Measurements from ENCODE around the gene VPS50. TPM values are rescaled to one million over a fixed set of nuclear protein-coding genes. Genes with fewer than 3 reads are reported as not detected.
A peak's percentile ranks its signal among the peaks of the same experiment; 100 is the strongest.

The VPS50 gene
- total and polyA plus RNA-seq, 4 experiments from 2014 or later: 7.5 to 45.8 (median 26.0) TPM

DNA sequence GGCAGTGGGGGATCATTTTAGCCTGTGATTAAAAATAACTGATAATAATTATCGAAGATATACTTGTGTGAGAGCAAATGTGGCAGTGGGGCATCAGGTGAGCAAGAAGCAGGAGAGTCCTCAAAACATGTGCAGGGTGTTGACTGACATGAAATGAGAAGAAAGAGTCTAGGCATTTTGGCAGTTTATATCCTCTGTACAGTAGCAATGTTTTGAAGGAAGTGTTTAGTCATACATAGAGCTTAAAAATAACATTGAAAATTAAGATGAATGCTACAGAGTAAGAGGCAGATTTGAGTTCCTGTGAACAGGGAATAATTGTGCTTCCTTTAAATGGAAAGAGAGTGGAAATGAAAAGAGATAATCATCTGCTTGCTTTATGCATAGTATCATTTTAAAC is 47.4 kb downstream of the VPS50 start:
- peak overlapping the region in 1 of 7 donors; percentile 1 for H3K27ac Mint-ChIP-seq
- peaks cover 6% of the 10 kb centered on the region for H3K36me3 ChIP-seq (ENCODE audit: insufficient read depth, low read length)
- peaks cover 0 to 4% (median 0%) of the 10 kb centered on the region in 4 donors for H3K4me1 Mint-ChIP-seq
- H3K4me3 Mint-ChIP-seq: no peak overlapping the region
- DNase-seq: no peak
- H3K27ac ChIP-seq (ENCODE audit: low read depth, low read length): no peak overlapping the region
- ChIA-PET CTCF (ENCODE audit: partially characterized antibody) (no interaction called here), POLR2A (ENCODE audit: partially characterized antibody) (no interaction called here)
- no peaks in the 10 kb centered on the region for H3K9me3 ChIP-seq (ENCODE audit: control insufficient read depth in 1 of 2, low read length in 2 of 2)
- no peak overlapping the region for H3K4me3 ChIP-seq (ENCODE audit: low read length in 2 of 2)
- H3K4me1 ChIP-seq (ENCODE audit: insufficient read depth, low read length): no peaks in the 10 kb centered on the region
- H3K27me3 Mint-ChIP-seq: no peaks in the 10 kb centered on the region
- no peaks in the 10 kb centered on the region for H3K9me3 Mint-ChIP-seq
- intact Hi-C loops (cut with micrococcal nuclease): no loop called here
- no peaks in the 10 kb centered on the region for H3K27me3 ChIP-seq (ENCODE audit: insufficient read depth, low read length)
- H3K36me3 Mint-ChIP-seq: peaks cover 33 to 39% of the 10 kb centered on the region in 2 donors

DNA sequence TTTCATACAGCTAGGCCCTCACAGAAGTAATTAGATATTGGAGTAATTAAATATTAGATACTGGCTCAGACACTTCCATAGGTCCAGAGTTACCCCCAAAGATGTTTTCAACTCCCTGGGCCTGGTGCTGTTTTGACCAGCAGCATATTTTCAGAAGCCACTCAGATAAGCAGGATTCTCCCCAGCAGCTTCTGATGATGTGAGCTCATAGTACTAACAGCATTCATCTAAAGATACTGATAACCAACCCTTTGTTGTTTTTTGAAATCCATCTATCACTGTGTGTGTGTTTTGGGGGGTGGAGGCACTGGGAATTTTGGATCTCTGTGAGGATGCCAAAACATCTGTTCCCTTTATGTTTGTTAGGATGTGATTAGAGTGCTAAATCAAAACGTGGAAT is 52.7 kb downstream of the VPS50 start:
- H3K4me1 Mint-ChIP-seq: peaks cover 0 to 4% (median 0%) of the 10 kb centered on the region in 4 donors
- CTCF ChIA-PET (ENCODE audit: partially characterized antibody): no interaction called here
- H3K27ac Mint-ChIP-seq: no peak overlapping the region
- H3K4me3 Mint-ChIP-seq: no peak overlapping the region
- Histone ChIP-seq H3K27ac (ENCODE audit: low read depth, low read length) (no peak overlapping the region), H3K4me3 (ENCODE audit: low read length in 2 of 2) (no peak overlapping the region), H3K36me3 (ENCODE audit: insufficient read depth, low read length) (no peaks in the 10 kb centered on the region), H3K9me3 (ENCODE audit: control insufficient read depth in 1 of 2, low read length in 2 of 2) (no peaks in the 10 kb centered on the region), H3K4me1 (ENCODE audit: insufficient read depth, low read length) (no peaks in the 10 kb centered on the region), H3K27me3 (ENCODE audit: insufficient read depth, low read length) (no peaks in the 10 kb centered on the region)
- no peaks in the 10 kb centered on the region for H3K27me3 Mint-ChIP-seq
- H3K36me3 Mint-ChIP-seq: peaks cover 13 to 28% of the 10 kb centered on the region in 2 donors
- intact Hi-C loops (cut with micrococcal nuclease): no loop called here
- DNase-seq: no peak
- no peaks in the 10 kb centered on the region for H3K9me3 Mint-ChIP-seq
- POLR2A ChIA-PET (ENCODE audit: partially characterized antibody): no interaction called here

GRCh38 chr7:93293229-93293628 is 61.1 kb downstream of the VPS50 start:
- POLR2A ChIA-PET (ENCODE audit: partially characterized antibody): no interaction called here
- H3K27ac Mint-ChIP-seq: no peak overlapping the region
- Histone ChIP-seq H3K9me3 (ENCODE audit: control insufficient read depth in 1 of 2, low read length in 2 of 2) (no peaks in the 10 kb centered on the region), H3K27me3 (ENCODE audit: insufficient read depth, low read length) (no peaks in the 10 kb centered on the region), H3K4me3 (ENCODE audit: low read length in 2 of 2) (no peak overlapping the region), H3K4me1 (ENCODE audit: insufficient read depth, low read length) (no peaks in the 10 kb centered on the region), H3K27ac (ENCODE audit: low read depth, low read length) (no peak overlapping the region), H3K36me3 (ENCODE audit: insufficient read depth, low read length) (no peaks in the 10 kb centered on the region)
- DNase-seq: no peak
- CTCF ChIA-PET (ENCODE audit: partially characterized antibody): interaction anchor here (1.4 kb wide), 1 partner anchor 47 kb away, joined by 6 read pairs; no protein-coding TSS in a partner anchor
- no peak overlapping the region for H3K4me3 Mint-ChIP-seq
- intact Hi-C loops (cut with micrococcal nuclease): no loop called here
- no peaks in the 10 kb centered on the region for H3K4me1 Mint-ChIP-seq
- no peaks in the 10 kb centered on the region for H3K27me3 Mint-ChIP-seq
- H3K9me3 Mint-ChIP-seq: no peaks in the 10 kb centered on the region
- peaks cover 16 to 29% of the 10 kb centered on the region in 2 donors for H3K36me3 Mint-ChIP-seq

DNA sequence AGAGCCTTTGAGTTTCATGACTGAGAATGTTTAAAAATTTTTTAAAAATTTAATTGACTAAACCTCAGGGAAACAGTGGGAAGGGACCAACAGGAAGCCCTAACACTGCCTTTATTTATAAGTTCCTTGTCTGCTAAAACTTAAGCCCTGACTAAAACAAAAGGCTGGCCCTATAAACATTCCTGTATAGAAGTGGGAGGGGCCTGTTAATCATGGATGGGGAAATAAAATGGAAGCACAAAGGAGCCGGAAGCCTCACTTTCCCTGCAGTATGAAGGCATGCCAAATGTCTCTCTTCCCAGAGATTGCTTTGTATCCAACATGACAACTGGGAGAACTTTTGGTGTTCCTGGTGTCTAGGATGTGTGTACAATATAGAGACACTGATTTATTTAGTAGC is 66.0 kb downstream of the VPS50 start:
- ChIA-PET CTCF (ENCODE audit: partially characterized antibody) (no interaction called here), POLR2A (ENCODE audit: partially characterized antibody) (no interaction called here)
- Mint-ChIP-seq H3K27ac (no peak overlapping the region), H3K9me3 (no peaks in the 10 kb centered on the region), H3K27me3 (no peaks in the 10 kb centered on the region), H3K36me3 (peaks cover 28 to 38% of the 10 kb centered on the region in 2 donors), H3K4me1 (no peaks in the 10 kb centered on the region), H3K4me3 (no peak overlapping the region)
- intact Hi-C loops (cut with micrococcal nuclease): no loop called here
- DNase-seq: no peak
- H3K36me3 ChIP-seq (ENCODE audit: insufficient read depth, low read length): no peaks in the 10 kb centered on the region
- H3K27ac ChIP-seq (ENCODE audit: low read depth, low read length): no peak overlapping the region
- H3K27me3 ChIP-seq (ENCODE audit: insufficient read depth, low read length): no peaks in the 10 kb centered on the region
- H3K4me3 ChIP-seq (ENCODE audit: low read length in 2 of 2): no peak overlapping the region
- H3K4me1 ChIP-seq (ENCODE audit: insufficient read depth, low read length): no peaks in the 10 kb centered on the region
- H3K9me3 ChIP-seq (ENCODE audit: control insufficient read depth in 1 of 2, low read length in 2 of 2): no peaks in the 10 kb centered on the region

GRCh38 chr7:93298671-93299070 is 66.5 kb downstream of the VPS50 start:
- peaks cover 28 to 37% of the 10 kb centered on the region in 2 donors for H3K36me3 Mint-ChIP-seq
- CTCF ChIA-PET (ENCODE audit: partially characterized antibody): no interaction called here

DNA sequence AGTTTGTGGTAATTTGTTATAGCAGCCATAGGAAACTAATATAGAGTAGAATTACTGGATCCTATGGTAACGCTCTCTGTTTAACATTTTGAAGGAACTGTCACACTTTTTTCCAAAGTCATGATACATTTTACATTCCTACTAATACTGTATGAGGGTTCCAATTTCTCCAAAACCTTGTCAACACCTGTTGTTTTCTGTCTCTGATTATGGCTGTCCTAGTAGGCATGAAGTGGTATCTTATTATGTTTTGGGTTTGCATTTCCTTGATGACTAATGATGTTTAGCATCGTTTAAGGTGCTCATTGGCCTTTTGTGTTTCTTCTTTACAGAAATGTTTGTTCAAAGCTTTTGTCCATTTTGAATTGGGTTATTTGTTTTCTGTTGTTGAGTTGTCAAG is 69.6 kb downstream of the VPS50 start:
- Histone ChIP-seq H3K36me3 (ENCODE audit: insufficient read depth, low read length) (no peaks in the 10 kb centered on the region), H3K4me3 (ENCODE audit: low read length in 2 of 2) (no peak overlapping the region), H3K9me3 (ENCODE audit: control insufficient read depth in 1 of 2, low read length in 2 of 2) (no peaks in the 10 kb centered on the region), H3K27ac (ENCODE audit: low read depth, low read length) (no peak overlapping the region), H3K27me3 (ENCODE audit: insufficient read depth, low read length) (no peaks in the 10 kb centered on the region), H3K4me1 (ENCODE audit: insufficient read depth, low read length) (no peaks in the 10 kb centered on the region)
- no peak overlapping the region for H3K27ac Mint-ChIP-seq
- DNase-seq: no peak
- no peak overlapping the region for H3K4me3 Mint-ChIP-seq
- ChIA-PET CTCF (ENCODE audit: partially characterized antibody) (no interaction called here), POLR2A (ENCODE audit: partially characterized antibody) (no interaction called here)
- intact Hi-C loops (cut with micrococcal nuclease): no loop called here
- peaks cover 37 to 42% of the 10 kb centered on the region in 2 donors for H3K36me3 Mint-ChIP-seq
- H3K27me3 Mint-ChIP-seq: no peaks in the 10 kb centered on the region
- H3K9me3 Mint-ChIP-seq: no peaks in the 10 kb centered on the region
- no peaks in the 10 kb centered on the region for H3K4me1 Mint-ChIP-seq

More at GRCh38 chr7:93298671-93299070, 66.5 kb downstream of the VPS50 start:
- H3K9me3 ChIP-seq (ENCODE audit: control insufficient read depth in 1 of 2, low read length in 2 of 2): no peaks in the 10 kb centered on the region
- no peaks in the 10 kb centered on the region for H3K4me1 ChIP-seq (ENCODE audit: insufficient read depth, low read length)
- POLR2A ChIA-PET (ENCODE audit: partially characterized antibody): no interaction called here
- H3K27me3 ChIP-seq (ENCODE audit: insufficient read depth, low read length): no peaks in the 10 kb centered on the region
- H3K4me3 ChIP-seq (ENCODE audit: low read length in 2 of 2): no peak overlapping the region
- intact Hi-C loops (cut with micrococcal nuclease): no loop called here
- no peak for DNase-seq
- H3K9me3 Mint-ChIP-seq: no peaks in the 10 kb centered on the region
- no peak overlapping the region for H3K4me3 Mint-ChIP-seq
- no peak overlapping the region for H3K27ac ChIP-seq (ENCODE audit: low read depth, low read length)
- no peaks in the 10 kb centered on the region for H3K4me1 Mint-ChIP-seq
- no peaks in the 10 kb centered on the region for H3K36me3 ChIP-seq (ENCODE audit: insufficient read depth, low read length)
- no peak overlapping the region for H3K27ac Mint-ChIP-seq
- no peaks in the 10 kb centered on the region for H3K27me3 Mint-ChIP-seq

GRCh38 chr7:93307131-93307660 is 75.0 kb downstream of the VPS50 start:
- Mint-ChIP-seq H3K4me1 (no peaks in the 10 kb centered on the region), H3K36me3 (peaks cover 36 to 47% of the 10 kb centered on the region in 2 donors), H3K27ac (no peak overlapping the region), H3K9me3 (no peaks in the 10 kb centered on the region), H3K27me3 (no peaks in the 10 kb centered on the region), H3K4me3 (no peak overlapping the region)
- Histone ChIP-seq H3K9me3 (ENCODE audit: control insufficient read depth in 1 of 2, low read length in 2 of 2) (no peaks in the 10 kb centered on the region), H3K27me3 (ENCODE audit: insufficient read depth, low read length) (no peaks in the 10 kb centered on the region), H3K27ac (ENCODE audit: low read depth, low read length) (no peak overlapping the region), H3K4me3 (ENCODE audit: low read length in 2 of 2) (no peak overlapping the region), H3K36me3 (ENCODE audit: insufficient read depth, low read length) (no peaks in the 10 kb centered on the region), H3K4me1 (ENCODE audit: insufficient read depth, low read length) (no peaks in the 10 kb centered on the region)
- intact Hi-C loops (cut with micrococcal nuclease): no loop called here
- CTCF ChIA-PET (ENCODE audit: partially characterized antibody): no interaction called here
- POLR2A ChIA-PET (ENCODE audit: partially characterized antibody): no interaction called here
- no peak for DNase-seq

DNA sequence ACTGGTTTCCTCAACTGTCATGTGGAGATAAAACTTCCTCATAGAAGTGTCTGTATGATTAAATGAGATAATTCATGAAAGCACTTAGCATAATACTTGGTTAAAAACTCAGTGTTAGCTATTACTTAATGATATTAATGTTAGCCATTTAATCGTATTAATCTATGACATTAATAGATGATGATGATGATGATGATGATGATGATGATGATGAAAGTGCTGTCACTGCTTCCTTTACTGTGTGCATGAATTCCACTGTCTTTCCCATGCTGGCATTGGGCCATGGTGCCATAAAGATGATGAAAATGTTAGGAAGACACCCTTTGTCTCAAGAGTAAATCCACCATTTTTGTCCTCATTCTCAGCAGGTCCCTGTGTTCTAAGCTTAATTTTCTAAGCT is 75.8 kb downstream of the VPS50 start:
- ChIA-PET CTCF (ENCODE audit: partially characterized antibody) (no interaction called here), POLR2A (ENCODE audit: partially characterized antibody) (no interaction called here)
- no peak for DNase-seq
- Histone ChIP-seq H3K9me3 (ENCODE audit: control insufficient read depth in 1 of 2, low read length in 2 of 2) (no peaks in the 10 kb centered on the region), H3K27ac (ENCODE audit: low read depth, low read length) (no peak overlapping the region), H3K36me3 (ENCODE audit: insufficient read depth, low read length) (peaks cover 4% of the 10 kb centered on the region), H3K4me1 (ENCODE audit: insufficient read depth, low read length) (no peaks in the 10 kb centered on the region), H3K4me3 (ENCODE audit: low read length in 2 of 2) (no peak overlapping the region), H3K27me3 (ENCODE audit: insufficient read depth, low read length) (no peaks in the 10 kb centered on the region)
- Mint-ChIP-seq H3K36me3 (peaks cover 41 to 54% of the 10 kb centered on the region in 2 donors), H3K4me1 (no peaks in the 10 kb centered on the region), H3K4me3 (no peak overlapping the region), H3K27ac (no peak overlapping the region), H3K27me3 (no peaks in the 10 kb centered on the region), H3K9me3 (no peaks in the 10 kb centered on the region)
- intact Hi-C loops (cut with micrococcal nuclease): no loop called here

Measured in CD4-positive, alpha-beta memory T cell (primary cell).